Stimulated activated CD4-positive, alpha-beta T cell treated with anti-CD3 and anti-CD28 coated beads, TNF-alpha, amount 100 ng/mL, for 48 hours (primary cell): ENCODE data around the gene INTS2.
"Not testable (repeated sequence)": the region's sequence is repeated elsewhere in the genome, so short reads cannot be mapped to it uniquely, and the experiment has no call there.

Experiments
- DNase-seq, 3 donors: peaks; one replicate each; pipeline ENCODE4 v3.0.0-alpha.2; 2020; ENCODE audit warnings: low read depth in 3 of 3

The INTS2 gene

DNA sequence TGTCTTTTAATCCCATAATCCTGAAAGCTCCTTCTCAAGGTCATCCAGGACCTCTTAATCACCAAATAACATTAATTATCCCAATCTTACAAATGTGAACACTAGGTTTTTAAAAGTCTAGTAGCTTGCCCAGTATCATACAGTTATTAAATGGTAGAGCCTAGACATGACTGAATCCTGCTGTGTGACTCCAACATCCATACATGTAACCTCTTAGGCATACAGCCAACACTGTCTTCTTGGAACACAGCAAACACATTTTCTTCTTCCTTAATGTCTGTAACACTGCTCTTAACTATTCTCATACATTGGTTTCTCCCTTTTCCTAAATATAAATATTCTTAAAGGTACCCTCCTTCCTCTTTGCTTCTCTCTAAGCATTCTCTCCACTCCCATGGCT, 78.1 kb downstream of the INTS2 start:
- no peak for DNase-seq

DNA sequence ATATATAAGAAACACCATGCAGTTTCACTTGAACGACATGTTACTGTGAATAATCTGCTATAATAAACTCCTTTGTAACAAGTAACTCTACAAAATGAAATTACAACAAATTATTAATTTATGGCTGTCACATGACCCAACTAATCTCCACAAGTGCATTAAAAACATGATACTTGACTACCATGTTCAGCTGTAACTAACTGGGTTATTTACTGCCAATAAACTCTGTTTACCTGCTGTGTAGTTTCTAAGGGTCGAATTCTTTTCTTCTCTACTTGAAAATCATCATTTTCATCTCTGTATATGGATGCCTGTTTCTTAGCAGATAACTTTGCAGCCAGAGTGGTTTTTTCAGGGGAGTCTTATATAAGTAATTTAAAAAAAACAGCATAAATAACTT, 78.9 kb downstream of the INTS2 start:
- no peak for DNase-seq

DNA sequence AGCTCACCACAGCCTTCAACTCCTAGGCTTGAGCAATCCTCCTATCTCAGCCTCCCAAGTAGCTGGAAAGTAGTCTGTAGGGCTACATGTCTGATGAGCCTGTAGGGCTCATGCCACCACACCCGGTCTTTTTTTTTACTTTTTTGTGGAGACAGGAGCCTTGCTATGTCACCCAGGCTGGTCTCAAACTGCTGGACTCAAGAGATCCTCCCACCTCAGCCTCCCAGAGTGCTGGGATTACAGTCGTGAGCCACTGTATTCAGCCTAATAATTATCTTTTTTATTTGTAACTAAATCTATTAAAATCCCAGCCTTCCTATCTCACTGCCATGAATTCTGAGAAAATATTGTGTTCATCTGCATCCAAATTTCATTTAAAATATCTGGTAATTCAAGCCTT, 79.5 kb downstream of the INTS2 start:
- DNase-seq = no peak

DNA sequence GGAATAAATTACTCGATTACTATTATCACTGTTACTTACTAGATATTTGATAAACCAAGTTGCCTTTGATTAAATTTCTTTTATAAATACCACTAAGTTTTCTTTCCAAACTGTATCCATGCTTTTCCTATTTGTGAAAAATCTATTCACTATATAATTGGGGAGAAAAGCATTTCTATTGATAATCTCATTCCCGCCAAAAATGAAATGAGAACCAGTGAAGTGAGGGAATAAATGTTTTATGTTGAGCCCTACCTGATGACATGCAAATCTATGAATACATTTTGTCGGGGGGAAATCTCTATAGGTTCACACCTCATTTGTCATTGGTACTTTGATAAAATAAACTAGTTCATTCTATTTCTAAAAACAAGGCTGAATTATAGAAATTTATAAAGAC, 80.1 kb downstream of the INTS2 start:
- DNase-seq = no peak

DNA sequence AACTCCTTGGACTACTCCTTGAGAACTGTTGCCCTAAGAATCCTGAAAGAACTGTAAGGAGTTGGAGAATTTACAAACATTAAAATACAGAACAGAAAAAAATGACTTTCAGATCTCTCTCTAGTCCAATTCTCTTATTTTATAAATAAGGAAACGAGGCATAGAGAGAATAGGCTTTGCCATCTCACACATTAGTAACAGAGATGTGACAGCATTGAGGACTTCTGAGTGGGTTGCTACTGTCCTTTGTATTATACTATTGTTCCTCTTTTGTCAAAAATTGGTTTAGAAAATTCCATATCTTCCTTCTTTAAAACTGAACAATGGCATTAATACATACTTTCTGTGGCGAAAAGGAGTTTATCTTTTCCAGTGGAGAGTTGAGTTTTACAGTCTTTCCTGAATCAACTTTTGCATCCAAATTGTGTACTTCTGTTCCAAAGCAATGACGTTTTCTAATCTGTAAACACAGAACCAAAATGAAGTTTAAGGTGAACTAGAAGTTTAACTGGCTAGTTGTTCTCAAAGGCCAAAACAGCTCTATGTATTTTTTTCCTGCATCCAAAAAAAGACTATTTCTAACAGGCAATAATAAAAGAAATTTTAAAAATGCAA, 80.9 kb downstream of the INTS2 start:
- DNase-seq = no peak

DNA sequence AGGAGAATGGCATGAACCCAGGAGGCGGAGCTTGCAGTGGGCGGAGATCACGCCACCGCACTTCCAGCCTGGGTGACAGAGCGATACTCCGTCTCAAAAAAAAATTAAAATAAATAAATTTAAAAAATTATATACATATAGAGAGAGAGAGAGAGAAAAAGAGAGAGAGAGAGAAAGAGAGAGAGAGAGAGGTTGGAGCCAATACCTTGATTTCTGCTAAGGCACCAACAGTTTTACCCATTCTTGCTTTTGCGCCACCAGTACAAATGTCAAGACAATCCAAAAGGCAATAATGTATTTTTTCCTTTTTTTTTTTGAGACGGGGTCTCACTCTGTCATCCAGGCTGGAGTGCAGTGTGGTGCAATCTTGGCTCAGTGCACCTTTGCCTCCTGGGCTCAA, 81.7 kb downstream of the INTS2 start:
- DNase-seq = no peak

DNA sequence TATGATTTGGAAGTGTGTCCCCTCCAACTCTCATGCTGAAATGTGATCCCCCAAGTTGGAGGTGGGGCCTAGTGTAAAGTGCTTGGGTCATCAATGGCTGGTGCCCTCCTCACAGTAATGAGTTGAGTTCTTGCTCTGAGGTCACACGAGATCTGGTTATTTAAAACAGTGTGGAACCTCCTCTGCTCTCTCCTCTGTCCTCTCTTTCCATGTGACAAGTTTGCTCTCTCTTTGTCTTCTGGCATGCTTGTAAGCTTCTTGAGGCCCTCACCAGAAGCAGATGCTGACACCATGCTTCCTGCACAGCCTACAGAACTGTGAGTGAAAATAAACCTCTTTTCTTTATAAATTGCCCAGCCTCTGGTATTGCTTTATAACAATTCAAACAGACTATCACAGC, 84.3 kb downstream of the INTS2 start:
- no peak for DNase-seq

DNA sequence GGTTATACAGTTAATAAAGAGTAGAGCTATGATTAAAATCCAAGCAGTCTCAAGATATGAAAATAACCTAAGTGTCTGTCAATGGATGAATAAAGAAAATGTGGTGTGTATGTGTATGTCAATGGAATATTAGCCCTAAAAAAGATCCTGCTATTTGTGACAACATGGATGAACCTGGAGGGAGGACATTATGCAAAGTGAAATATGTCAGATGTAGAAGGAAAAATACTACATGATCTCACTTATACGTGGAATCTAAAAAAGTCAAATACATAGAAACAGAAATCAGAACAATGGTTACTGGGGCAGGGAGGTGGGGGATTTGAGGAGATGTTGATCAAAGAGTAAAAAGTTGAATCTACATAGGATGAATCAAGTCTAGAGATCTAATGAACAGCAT, 84.9 kb downstream of the INTS2 start:
- DNase-seq = no peak

DNA sequence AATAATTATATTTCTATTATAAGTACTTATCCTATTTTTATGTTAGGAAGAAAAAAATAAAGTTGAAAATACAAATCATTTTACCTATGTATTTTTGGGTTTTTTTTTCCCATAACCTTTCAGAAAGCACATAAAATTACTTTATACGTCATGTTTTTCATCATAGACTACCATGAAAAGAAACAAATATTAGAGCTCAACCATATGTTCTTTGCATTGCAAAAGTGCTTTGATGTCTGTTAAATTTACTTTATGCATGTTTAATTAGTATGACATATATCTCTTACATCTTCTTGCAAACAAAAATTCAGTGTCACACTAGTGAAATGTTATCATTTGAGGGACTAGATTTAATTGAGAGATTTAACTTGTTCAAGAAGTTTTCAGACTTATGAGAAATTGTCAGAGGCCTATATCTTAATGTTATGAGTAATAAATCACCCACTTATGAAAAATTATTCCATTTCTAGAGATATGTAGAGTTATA, 88.4 kb downstream of the INTS2 start:
- no peak for DNase-seq

DNA sequence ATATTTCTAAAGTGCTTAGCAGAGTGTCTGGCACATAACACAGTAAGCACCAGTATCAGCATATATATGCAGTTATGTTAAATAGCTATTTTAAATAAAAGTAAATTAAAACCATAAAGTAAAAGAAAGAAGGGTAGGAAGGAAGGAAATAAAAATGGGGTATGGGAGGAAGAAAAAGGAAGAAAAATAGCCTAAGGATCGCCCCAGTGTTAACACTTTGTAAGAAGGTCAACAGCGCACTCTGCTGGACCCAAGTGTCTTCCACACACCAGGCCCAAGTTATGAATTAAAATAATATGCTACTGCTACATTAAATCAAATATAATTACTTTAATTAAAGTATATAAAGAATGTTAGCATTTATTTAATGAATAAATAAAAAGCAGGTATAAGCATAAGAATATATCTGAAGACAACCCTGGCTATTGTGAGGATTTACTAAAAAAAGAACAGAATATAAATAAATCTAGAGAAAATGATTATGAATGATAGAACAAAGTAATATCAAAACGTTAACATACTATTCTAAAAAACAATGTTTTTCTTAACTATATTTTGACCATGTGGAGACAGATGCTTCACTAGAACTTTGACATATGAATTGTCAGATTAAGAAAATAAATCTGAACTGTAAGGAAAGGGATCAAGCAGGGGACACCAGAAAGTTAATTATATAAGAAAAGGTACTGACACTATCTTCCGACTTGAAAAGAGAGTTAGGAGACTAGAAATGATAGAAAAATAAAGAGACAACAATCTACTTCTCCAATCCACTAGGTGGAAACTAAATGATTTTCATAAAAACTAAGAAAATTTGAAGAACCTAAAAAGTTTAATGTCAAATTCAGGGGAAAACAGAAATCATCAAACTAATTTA, 90.4 kb downstream of the INTS2 start:
- DNase-seq = peak; percentile 9 to 35 (median 20)

DNA sequence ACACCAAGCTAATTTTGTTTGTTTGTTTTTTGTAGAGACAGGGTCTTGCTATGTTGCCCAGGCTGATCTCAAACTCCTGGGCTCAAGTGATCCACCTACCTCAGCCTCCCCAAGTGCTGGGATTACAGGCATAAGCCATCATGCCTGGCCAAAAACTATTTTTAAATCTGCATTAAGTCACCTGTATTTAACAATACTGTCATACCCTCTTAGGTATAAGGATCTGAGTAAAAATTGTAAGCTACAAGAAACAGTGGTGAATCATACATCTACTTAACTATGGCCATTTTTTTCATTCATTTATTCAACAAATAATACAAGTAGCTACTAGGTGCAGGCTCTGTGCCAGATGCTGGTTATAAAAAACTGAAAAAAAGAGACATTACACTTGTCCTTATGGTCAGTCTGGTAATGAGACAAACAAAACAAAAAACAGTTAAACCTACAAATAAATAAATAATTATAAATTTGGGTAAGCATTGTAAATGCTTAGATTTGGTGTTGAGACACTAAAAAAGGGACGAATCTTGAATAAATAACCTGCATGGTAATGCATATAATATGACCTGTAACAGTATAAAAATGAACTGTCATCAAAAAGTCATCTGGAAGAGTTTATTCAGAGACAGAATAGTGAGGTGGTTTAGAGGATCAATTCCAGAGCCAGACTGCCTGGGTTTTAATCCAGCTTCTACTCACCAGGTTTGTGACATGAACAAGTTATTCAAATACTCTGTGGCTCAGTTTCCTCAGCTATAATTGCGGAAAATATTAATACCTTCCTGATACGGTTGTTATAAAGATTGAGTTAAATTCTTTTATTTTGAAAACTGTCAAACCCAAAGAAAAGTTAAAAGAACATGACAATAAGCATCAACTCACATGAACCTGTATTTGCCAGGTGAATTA, 91.3 kb downstream of the INTS2 start:
- DNase-seq = no peak

DNA sequence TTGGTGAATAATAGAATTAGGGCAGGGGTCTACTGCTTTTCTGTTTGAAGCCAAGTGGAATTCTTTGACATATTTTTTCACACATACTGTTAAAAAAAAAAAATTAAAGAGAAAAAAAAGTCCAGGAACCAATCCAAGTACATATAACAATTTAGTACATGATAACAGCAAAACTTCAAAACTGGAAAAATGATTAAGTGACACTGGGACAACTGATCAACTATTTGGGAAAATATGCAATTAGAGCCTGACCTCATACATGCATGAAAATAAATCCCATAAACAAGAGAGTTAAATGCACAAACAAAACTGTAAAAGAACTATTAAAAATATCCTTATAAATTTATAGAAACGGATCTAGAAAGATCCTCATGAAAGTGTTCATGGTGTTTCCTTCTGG, 92.2 kb downstream of the INTS2 start:
- DNase-seq = no peak

DNA sequence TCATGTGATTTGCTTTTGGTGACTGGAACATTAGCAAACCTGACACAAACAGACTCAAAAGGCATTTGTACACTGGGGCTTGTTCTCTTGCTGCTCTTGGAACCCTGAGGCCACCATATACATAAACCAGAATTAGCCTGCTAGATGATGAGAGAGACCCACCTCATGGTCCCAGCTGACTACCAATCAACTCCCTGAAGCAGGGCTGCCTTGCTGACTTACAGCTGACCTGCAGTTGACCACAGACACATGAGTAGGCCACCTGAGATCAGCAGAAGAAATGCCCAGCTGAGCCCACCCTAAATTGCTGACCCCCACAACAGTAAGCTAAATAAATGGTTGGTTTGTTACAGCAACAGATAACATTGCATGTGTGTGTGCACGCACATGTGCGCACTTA, 93.2 kb downstream of the INTS2 start:
- DNase-seq = no peak

DNA sequence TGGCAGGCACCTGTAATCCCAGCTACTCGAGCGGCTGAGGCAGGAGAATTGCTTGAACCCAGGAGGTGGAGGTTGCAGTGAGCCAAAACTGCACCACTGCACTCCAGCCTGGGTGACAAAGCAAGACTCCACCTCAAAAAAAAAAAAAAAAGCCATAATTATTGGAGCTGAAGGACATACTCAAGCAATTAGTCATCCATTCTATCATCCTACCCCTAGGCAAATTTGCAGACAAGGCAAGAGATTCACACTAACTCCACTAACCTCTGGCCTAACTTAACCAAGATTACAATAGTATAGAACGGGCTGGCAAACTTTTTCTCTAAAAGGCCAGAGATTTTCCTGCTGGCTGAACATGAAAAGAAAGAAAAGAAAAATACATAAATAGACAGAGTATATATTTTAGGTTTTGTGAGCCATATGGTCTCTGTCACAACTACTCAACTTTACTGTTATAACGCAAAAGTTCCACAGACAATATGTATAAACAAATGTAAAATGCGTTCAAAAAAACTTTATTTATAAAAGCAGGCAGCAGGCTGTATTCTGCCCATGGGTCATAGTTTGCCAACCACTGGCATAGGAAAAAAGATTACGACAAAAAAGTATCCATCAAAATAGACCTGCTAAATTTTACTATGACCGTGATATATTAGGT, 94.1 kb downstream of the INTS2 start:
- DNase-seq = no peak

DNA sequence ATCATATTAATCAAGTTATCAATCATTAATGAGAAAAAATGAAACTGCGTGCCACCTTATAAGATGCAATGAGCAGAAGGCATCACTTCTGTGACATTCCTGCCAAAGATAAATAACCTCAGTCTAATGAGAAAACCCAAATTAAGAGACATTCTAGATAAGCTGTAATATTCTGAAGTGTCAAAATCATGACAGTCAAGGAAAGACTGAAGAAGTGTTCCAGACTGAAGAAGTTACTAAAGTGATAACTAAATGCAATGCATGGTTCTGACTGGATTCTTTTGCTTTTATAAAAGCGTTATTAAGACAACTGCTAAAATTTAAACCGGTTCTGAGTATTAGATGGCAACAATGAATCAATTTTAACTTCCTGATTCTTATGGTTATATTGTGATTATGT, 95.3 kb downstream of the INTS2 start:
- no peak for DNase-seq

DNA sequence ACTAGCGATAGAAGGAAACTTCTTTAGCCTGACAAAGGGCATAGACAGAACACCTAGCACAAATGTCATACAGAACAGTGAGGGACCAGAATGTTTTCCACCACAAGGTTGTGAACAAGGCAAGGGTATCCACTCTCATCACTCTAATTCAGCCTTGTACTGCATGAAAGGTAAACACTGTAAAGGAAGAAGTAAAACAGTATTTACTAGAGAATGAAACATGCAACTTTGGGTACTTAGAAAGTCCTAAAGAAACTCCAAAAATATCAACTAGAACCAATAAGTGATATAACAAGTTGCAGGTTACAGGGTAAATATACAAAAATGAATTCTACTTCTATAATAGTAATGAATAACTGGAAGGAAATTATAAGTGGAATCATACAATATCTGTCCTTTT, 96.7 kb downstream of the INTS2 start:
- no peak for DNase-seq

DNA sequence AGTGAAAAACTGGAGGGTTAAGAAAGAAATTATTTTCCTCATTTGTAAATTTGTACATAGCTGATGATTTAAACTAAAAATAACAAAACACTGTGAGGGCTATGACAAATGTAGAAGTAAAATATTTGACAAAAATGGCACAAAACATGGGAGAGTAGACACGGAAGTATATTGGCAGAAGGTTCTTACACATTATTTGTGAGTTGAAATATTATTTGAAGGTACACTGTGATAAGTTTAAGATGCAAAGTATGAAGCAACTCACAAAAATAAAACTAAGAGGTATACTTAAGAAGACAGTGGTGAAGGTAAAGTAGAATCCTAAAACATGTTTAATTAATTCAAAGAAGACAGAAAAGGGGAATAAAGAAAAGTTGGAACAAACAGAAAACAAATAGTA, 99.1 kb downstream of the INTS2 start:
- no peak for DNase-seq

DNA sequence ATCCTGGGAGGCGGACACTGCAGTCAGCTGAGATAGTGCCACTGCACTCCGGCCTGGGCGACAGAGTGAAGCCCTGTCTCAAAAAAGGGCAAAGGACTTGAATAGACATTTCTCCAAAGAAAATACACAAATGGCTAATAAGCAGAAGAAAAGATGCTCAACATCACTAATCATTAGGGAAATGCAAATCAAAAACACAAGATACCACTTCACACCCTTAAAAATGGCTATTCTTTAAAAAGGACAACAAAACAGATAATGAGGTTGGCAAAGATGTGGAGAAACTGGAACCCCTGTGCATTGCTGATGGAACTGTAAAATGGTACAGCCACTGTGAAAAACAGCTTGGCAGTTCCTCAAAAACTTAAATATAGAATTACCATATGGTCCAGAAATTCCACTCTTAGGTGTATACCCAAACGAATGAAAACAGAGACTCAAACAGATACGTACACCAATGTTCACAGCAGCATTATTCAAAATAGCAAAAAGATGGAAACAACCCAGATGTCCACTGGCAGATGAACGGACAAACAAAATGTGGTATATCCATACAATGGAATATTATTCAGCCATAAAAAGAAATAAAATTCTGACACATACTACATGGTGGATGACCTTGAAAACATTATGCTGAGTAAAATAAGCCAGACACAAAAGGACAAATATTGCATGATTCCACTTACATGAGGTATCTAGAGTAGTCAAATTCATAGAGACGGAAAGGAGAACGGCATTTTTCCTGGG, 100.0 kb downstream of the INTS2 start:
- DNase-seq = no peak

DNA sequence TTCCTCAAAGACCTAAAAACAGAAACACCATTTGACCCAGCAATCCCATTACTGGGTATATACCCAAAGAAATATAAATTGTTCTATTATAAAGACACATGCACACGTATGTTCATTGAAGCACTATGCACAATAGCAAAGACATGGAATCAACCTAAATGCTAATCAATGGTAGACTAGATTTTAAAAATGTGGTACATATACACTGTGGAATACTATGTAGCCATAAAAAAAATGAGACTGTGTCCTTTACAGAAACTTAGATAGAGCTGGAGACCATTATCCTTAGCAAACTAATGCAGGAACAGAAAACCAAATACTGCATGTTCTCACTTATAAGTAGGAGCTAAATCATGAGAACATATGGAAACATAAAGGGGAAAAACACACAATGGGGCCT, 100.9 kb downstream of the INTS2 start:
- DNase-seq = not testable (repeated sequence)

DNA sequence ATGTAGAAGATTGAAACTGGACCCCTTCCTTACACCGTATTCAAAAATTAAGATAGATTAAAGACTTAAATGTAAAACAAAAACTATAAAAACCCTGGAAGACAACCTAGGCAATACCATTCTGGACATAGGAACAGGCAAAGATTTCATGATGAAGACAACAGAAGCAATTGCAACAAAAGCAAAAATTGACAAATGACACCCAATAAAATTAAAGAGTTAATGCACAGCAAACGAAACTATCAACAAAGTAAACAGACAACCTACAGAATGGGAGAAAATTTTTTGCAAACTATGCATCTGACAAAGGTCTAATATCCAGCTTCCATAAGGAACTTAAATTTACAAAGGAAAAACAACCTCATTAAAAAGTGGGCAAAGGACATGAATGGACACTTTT, 101.6 kb downstream of the INTS2 start:
- DNase-seq = not testable (repeated sequence)
